Astrocyte of the cerebellum (primary cell): Measurements from ENCODE around the gene MARK4.

Experiments used
- DNase-seq: peaks from one replicate; pipeline ENCODE4 v3.0.0-alpha.2; 2011; ENCODE audit warnings: low read depth
- H3K4me3 ChIP-seq: 2 replicates; pipeline ENCODE4 v1.5.1; 2011; ENCODE audit warnings: mild to moderate bottlenecking, low read depth, low read length, moderate library complexity
- in situ Hi-C: cut with HindIII; loops from 2 replicates; pipeline ENCODE4 v1.10.0; 2017; ENCODE audit warnings: low sequenced_read_pairs
- TF ChIP-seq, protein P1 (sequence below): IDR thresholded peaks from 2 replicates; pipeline ENCODE4 v1.5.1; 2012; ENCODE audit warnings: low read length, low read depth, moderate library complexity, mild to moderate bottlenecking; ENCODE audit errors: missing control alignments

MARK4 gene

DNA sequence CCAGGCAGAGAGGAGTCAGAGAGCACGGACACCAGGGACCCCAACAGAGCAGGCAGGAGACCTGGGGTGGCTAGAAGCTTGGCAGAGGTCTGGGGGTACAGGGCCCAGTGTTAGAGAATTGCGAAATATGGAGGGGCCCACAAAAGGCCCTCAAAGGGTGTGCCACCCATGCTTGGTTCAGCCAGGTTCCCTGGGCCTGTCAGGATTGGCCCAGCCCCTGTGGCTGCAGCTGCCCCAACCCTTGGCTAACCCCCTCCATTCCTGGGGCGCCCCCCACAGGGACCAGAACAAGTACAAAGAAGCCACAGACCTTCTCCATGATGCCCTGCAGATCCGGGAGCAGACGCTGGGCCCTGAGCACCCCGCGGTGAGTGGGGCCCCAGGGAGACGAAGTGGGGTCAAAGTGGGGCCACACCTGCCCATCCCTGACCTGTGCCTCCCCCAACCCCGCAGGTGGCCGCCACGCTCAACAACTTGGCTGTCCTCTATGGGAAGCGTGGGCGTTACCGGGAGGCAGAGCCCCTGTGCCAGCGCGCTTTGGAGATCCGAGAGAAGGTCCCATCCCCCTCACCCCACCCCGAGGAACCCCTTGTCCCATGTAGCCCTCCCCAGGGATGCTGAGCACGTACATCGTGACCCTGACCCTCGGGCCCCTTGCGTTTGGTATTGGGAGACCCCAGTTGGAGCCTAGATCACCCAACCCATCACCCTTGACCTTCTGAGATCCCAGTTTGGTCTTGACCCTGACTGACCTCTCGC, 97.5 kb downstream of the MARK4 start:
- H3K4me3 ChIP-seq: no peak overlapping the region
- DNase-seq: no peak
- in situ Hi-C loops: no loop called here
- TF ChIP-seq, protein P1, sequence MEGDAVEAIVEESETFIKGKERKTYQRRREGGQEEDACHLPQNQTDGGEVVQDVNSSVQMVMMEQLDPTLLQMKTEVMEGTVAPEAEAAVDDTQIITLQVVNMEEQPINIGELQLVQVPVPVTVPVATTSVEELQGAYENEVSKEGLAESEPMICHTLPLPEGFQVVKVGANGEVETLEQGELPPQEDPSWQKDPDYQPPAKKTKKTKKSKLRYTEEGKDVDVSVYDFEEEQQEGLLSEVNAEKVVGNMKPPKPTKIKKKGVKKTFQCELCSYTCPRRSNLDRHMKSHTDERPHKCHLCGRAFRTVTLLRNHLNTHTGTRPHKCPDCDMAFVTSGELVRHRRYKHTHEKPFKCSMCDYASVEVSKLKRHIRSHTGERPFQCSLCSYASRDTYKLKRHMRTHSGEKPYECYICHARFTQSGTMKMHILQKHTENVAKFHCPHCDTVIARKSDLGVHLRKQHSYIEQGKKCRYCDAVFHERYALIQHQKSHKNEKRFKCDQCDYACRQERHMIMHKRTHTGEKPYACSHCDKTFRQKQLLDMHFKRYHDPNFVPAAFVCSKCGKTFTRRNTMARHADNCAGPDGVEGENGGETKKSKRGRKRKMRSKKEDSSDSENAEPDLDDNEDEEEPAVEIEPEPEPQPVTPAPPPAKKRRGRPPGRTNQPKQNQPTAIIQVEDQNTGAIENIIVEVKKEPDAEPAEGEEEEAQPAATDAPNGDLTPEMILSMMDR: no peak

DNA sequence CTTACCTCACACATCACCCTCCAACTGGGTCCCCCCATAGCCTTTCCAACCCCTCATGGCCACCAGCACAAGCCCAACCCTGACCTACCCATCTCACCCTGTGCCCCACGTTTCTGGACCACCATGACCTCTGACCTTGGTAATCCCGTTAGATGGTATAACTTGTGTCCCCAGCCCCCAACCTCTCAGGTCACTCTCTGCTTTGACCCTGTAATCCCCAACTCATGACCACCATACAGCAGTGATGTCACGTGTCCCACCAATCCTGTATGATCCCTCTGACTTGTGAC, 98.0 kb downstream of the MARK4 start:
- no peak overlapping the region for H3K4me3 ChIP-seq
- no peak for DNase-seq
- TF ChIP-seq, protein P1: no peak
- in situ Hi-C loops: no loop called here

DNA sequence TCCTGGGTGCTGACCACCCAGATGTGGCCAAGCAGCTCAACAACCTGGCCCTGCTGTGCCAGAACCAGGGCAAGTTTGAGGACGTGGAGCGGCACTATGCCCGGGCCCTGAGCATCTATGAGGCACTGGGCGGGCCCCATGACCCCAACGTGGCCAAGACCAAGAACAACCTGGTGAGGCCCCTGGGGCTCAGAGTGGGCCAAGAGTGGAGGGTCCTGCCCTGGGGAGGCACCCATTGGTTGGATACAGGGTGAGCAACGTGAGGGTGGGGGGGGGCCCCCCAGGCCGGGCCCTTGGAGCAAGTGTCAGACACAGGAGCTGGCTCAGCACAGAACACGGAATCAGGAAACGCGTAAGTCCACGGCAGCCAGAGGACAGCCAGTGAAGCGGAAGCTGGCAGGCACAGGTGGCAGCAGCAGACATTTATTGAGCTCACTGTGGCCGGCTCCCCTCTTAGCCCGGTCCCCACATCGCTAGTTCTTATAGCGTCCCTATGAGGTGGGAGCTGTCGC, 98.4 kb downstream of the MARK4 start:
- no peak overlapping the region for H3K4me3 ChIP-seq
- DNase-seq: no peak
- in situ Hi-C loops: no loop called here
- TF ChIP-seq, protein P1: no peak

DNA sequence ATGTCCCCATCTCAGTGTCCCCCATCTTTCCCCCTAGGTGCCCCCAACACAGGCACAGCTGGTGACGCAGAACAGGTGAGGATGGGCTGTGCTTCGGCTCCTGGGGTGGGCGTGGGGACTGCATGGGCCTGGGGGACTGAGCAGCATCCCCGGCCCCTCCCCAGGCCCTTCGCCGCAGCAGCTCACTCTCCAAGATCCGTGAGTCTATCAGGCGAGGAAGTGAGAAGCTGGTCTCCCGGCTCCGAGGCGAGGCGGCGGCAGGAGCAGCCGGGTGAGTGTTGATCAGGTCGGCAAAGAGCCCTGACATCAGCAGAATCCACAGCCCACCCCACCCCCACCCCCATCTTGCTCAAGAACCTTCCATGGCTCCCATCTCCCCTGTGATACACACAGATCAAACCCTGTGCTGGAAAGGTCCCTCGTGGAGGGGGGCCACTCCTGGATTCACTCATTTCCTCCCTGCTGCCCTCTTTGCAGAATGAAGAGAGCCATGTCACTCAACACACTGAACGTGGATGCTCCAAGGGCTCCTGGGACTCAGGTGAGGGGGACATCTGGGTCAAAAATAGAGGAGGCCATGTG, 99.5 kb downstream of the MARK4 start:
- TF ChIP-seq, protein P1: no peak
- no peak overlapping the region for H3K4me3 ChIP-seq
- in situ Hi-C loops: no loop called here
- no peak for DNase-seq

DNA sequence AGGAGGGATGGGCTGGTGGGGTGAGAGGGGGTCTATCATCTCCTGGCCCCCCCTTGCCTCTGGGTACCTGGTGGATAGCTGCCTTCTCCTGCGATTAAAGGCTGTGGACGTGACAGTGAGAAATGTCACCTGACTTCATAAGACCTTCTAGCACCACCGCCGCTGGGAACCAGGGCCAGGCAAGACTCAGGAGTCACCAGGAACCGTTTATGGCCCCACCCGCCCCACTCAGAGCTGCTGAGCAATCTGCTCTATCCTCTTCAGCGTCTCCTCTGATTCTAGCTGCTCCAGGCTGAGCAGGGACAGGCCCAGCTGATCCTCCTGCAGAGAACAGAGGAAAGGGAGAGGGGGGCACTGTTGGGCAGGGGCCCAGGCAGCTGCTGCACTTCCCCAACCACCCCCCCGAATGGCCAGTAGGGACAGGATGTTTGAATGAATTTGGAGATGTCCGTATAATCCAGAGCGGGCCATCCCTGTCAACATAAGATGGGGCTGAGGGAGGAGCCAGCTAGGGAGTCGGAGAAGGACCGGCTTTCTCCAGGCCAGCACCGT, 100.4 kb downstream of the MARK4 start:
- no peak overlapping the region for H3K4me3 ChIP-seq
- TF ChIP-seq, protein P1: no peak
- DNase-seq: no peak
- in situ Hi-C loops: no loop called here

DNA sequence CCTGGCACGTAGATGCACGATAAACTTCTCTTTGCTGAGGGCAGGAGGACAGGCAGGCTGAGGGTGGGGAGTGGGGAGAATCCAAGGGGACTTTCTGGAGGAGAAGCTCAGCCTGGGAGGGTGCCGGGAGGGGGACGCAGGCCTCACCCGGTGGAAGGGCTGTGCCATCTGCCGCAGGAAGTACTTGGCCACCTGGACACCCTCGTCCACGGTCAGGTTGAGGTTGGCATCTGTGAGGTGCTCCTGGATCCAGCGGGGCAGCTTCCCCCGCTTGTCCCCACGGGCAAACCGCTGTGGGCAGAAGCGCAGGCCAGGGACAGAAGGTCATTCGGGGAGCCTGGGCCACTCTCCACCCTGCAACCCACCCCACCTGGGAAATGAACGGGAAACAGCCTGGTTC, 101.0 kb downstream of the MARK4 start:
- TF ChIP-seq, protein P1: no peak

More for the DNA sequence above, 101.0 kb downstream of the MARK4 start:
- DNase-seq: no peak
- in situ Hi-C loops: no loop called here
- H3K4me3 ChIP-seq: no peak overlapping the region
